Stomach (tissue), 9 donors: ENCODE data around the gene EME2. TPM values are rescaled to one million over a fixed set of nuclear protein-coding genes. Genes with fewer than 3 reads are reported as not detected.

ENCODE experiments used
- DNase-seq, 2 donors: peaks; one replicate each; pipeline versions ENCODE4 v3.0.0 to v3.0.0-alpha.2; 2013 to 2019
- H3K27ac ChIP-seq, 5 donors: fragments of 200-600 bp in 4 of 5; sonication (generic) in 4 of 5; one replicate each; pipeline ENCODE4 v1.5.1; 2013 to 2019; ENCODE audit warnings: mild to moderate bottlenecking in 1 of 5, moderate library complexity in 1 of 5
- H3K27me3 ChIP-seq, 3 donors: fragments of 200-600 bp; sonication (generic); one replicate each; pipeline ENCODE4 v1.5.1; 2017 to 2019; ENCODE audit warnings: mixed run types in 1 of 3
- H3K36me3 ChIP-seq, 4 donors: fragments of 200-600 bp; sonication (generic); 1 replicate in 3 of 4; 2 replicates in 1 of 4; pipeline ENCODE4 v1.5.1; 2016 to 2019
- H3K4me1 ChIP-seq, 4 donors: fragments of 200-600 bp; sonication (generic); one replicate each; pipeline ENCODE4 v1.5.1; 2016 to 2019
- H3K4me3 ChIP-seq, 4 donors: fragments of 200-600 bp; sonication (generic) in 3 of 4; one replicate each; pipeline ENCODE4 v1.5.1; 2016 to 2019; ENCODE audit warnings: mild to moderate bottlenecking in 1 of 4
- H3K9me3 ChIP-seq, 4 donors: fragments of 200-600 bp; sonication (generic); one replicate each; pipeline ENCODE4 v1.5.1; 2016 to 2019
- EP300 ChIP-seq: sonication (generic); formaldehyde crosslinking; IDR thresholded peaks from one replicate; pipeline ENCODE4 v1.6.1; 2017; ENCODE audit warnings: antibody characterized with exemption
- POLR2A ChIP-seq, 4 donors: fragments of 450-650 bp; IDR thresholded peaks; one replicate each; pipeline ENCODE4 v1.6.1; 2016; ENCODE audit warnings: antibody characterized with exemption in 4 of 4, control low read depth in 2 of 4, mild to moderate bottlenecking in 1 of 4, moderate library complexity in 1 of 4
- POLR2AphosphoS5 ChIP-seq, 3 donors: sonication (generic); formaldehyde crosslinking; IDR thresholded peaks; one replicate each; pipeline ENCODE4 v1.6.1; 2016; ENCODE audit warnings: antibody characterized with exemption in 3 of 3
- WGBS, 5 donors: extraction: QIAGEN DNeasy Blood & Tissue Kit in 3 of 5; methylation state at CpG; one replicate each; pipeline versions ENCODE4 v1.1.5 to v1.1.7; 2013 to 2018; 5-methylcytosine and 5-hydroxymethylcytosine counted together
- intact Hi-C: fragments of 100-400 bp; cut with DNase I; formaldehyde crosslinking; loops from one replicate; pipeline ENCODE4 v1.15.1; 2023; ENCODE audit warnings: low total_unique reads
- polyA plus RNA-seq, 3 donors: library from polyadenylated mRNA; stranded (reverse); fragments of 200-250 nt; gene quantifications; one replicate each; pipeline ENCODE4 v1.2.3, GENCODE V29; 2013
- total RNA-seq, 5 donors: library from RNA; depleted of rRNA; stranded (reverse); fragments of >200 nt; gene quantifications; one replicate each; pipeline versions ENCODE4 v1.1.0 to v1.2.3, GENCODE V29; 2014 to 2016
- TF ChIP-seq, protein P1 (sequence below), 7 experiments: fragments of 450-650 bp in 4 of 7; fragments of 200-600 bp in 3 of 7; sonication (generic) in 3 of 7; IDR thresholded peaks; one replicate each; pipeline ENCODE4 v1.5.1; 2016 to 2019; ENCODE audit warnings: antibody characterized with exemption in 7 of 7, control low read depth in 2 of 7, mild to moderate bottlenecking in 1 of 7
- donor health status: healthy with polysubstance abuse.
- donor health status: Bipolar disorder and iron deficiency.
- donor health status: healthy.

The EME2 gene
- total and polyA plus RNA-seq, 8 donors, result 2.6 to 94.1 (median 13.3) TPM

DNA sequence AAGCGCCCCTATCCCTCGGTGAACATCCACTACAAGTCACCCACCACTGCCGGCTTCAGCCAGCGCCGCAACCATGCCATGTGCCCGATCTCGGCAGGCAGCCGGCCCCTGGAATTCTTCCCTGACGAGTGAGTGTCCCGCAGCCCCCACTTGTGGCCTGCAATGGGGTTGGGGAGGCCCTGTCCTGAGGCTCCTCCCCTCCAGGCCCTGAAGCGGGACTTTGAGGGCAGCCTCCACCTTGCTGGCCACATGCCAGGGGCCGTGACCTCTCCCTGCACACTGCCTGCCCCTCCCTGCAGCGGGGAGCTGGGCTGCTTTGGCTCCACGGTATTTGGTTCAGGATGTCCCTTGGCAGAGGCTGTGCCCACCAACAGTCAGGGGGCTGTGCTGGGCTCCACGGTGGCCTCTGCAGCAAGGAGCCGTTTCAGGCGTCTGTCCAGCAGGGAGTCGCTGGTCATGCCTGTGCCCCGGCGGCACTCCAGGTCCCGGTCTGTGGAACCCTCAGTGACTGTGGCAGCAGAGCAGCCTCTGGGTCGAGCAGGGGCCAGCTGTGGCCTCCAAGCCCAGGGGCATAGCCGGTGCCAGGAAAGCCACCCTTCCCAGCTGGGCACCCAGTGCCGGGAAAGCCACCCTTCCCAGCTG, 9.6 kb upstream of the EME2 start:
- intact Hi-C loops, result no loop called here
- WGBS, 5 donors, result 61 to 85% (median 72%) methylated on average over 11 to 24 of the region's 24 CpGs

DNA sequence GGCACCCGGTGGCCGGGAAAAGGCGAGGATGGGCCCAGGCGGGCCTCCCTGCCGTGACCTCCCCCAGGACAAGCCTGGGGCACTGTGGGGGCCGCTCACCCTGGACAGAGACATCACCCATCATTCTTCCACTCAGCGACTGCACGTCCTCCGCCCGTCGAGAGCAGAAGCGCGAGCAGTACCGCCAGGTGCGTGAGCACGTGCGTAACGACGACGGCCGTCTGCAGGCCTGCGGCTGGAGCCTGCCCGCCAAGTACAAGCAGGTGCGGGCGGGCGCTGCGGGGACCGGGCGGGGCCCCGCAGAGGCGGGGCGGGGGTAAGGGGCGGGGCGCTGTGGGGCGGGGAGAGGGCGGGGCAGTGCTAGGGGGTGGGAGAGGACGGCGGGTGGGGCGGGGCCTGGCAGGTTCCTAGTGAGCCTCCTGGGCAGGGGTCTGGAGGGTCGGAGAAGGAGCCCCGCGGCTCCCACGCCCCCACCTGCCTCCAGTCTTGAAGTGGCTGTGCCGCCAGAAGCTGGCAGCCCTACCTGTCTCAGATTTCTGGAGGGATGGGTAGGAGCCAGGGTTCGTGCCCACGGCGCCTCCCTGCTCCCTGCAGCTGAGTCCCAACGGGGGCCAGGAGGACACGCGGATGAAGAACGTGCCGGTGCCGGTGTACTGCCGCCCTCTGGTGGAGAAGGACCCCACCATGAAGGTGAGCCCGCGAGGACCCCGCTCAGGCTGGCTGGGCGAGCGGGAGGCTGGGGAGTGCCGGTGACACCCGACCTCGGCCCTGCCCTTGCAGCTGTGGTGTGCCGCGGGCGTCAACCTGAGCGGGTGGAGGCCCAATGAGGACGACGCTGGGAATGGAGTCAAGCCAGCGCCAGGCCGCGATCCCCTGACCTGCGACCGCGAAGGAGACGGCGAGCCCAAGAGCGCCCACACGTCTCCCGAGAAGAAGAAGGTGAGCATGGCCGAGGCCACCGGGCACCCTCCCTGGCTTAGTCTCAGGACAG, 8.8 kb upstream of the EME2 start:
- no peak for TF ChIP-seq POLR2AphosphoS5 (IDR thresholded peaks at IDR 0.05)
- TF ChIP-seq, protein P1, sequence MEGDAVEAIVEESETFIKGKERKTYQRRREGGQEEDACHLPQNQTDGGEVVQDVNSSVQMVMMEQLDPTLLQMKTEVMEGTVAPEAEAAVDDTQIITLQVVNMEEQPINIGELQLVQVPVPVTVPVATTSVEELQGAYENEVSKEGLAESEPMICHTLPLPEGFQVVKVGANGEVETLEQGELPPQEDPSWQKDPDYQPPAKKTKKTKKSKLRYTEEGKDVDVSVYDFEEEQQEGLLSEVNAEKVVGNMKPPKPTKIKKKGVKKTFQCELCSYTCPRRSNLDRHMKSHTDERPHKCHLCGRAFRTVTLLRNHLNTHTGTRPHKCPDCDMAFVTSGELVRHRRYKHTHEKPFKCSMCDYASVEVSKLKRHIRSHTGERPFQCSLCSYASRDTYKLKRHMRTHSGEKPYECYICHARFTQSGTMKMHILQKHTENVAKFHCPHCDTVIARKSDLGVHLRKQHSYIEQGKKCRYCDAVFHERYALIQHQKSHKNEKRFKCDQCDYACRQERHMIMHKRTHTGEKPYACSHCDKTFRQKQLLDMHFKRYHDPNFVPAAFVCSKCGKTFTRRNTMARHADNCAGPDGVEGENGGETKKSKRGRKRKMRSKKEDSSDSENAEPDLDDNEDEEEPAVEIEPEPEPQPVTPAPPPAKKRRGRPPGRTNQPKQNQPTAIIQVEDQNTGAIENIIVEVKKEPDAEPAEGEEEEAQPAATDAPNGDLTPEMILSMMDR (IDR thresholded peaks at IDR 0.05), result peak in 1 of 7 experiments; percentile 18
- no peaks in the 10 kb centered on the region for H3K9me3 ChIP-seq
- DNase-seq, result peak in 1 of 2 donors; percentile 75
- H3K27me3 ChIP-seq, result no peaks in the 10 kb centered on the region
- no peak overlapping the region for H3K27ac ChIP-seq
- H3K4me1 ChIP-seq, result peaks cover 0 to 24% (median 8%) of the 10 kb centered on the region in 4 donors
- WGBS, 5 donors, result 68 to 75% (median 72%) methylated on average over 30 to 81 of the region's 81 CpGs
- no peak overlapping the region for H3K4me3 ChIP-seq
- H3K36me3 ChIP-seq, result peaks cover 81 to 100% (median 100%) of the 10 kb centered on the region in 4 donors
- intact Hi-C loops, result no loop called here

More for the DNA sequence above, 9.6 kb upstream of the EME2 start:
- TF ChIP-seq, protein P1 (IDR thresholded peaks at IDR 0.05), result no peak
- TF ChIP-seq EP300 (no peak), POLR2A (IDR thresholded peaks at IDR 0.05) (no peak)
- Histone ChIP-seq H3K36me3 (peaks cover 73 to 100% (median 100%) of the 10 kb centered on the region in 4 donors), H3K9me3 (no peaks in the 10 kb centered on the region), H3K4me3 (no peak overlapping the region), H3K27ac (no peak overlapping the region), H3K4me1 (peaks cover 0 to 20% (median 6%) of the 10 kb centered on the region in 4 donors), H3K27me3 (no peaks in the 10 kb centered on the region)
- DNase-seq, result peak; percentile 42 to 48

DNA sequence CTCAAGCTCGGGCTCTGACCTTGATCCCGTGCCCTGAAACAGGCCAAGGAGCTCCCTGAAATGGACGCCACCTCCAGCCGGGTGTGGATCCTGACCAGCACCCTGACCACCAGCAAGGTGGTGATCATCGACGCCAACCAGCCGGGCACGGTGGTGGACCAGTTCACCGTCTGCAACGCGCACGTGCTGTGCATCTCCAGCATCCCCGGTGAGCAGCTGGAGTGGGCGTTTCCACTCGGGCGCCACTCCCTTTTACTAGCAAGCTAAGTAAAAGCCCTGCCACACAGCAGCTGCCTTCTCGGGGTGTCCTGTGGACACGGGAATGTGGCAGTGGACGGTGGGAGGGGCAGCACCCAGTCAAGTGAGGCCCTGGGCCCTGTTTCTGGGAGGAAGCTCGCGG, 7.6 kb upstream of the EME2 start:
- Histone ChIP-seq H3K27ac (no peak overlapping the region), H3K9me3 (no peaks in the 10 kb centered on the region), H3K27me3 (no peaks in the 10 kb centered on the region), H3K4me1 (peaks cover 4 to 35% (median 15%) of the 10 kb centered on the region in 4 donors), H3K36me3 (peaks cover 79 to 100% (median 98%) of the 10 kb centered on the region in 4 donors), H3K4me3 (no peak overlapping the region)
- TF ChIP-seq, protein P1 (IDR thresholded peaks at IDR 0.05), result no peak
- no peak for TF ChIP-seq POLR2AphosphoS5 (IDR thresholded peaks at IDR 0.05)
- no peak for TF ChIP-seq POLR2A (IDR thresholded peaks at IDR 0.05)
- no peak for TF ChIP-seq EP300
- WGBS, 5 donors, result 89 to 94% (median 91%) methylated on average over 9 to 21 of the region's 21 CpGs
- no peak for DNase-seq
- intact Hi-C loops, result no loop called here

DNA sequence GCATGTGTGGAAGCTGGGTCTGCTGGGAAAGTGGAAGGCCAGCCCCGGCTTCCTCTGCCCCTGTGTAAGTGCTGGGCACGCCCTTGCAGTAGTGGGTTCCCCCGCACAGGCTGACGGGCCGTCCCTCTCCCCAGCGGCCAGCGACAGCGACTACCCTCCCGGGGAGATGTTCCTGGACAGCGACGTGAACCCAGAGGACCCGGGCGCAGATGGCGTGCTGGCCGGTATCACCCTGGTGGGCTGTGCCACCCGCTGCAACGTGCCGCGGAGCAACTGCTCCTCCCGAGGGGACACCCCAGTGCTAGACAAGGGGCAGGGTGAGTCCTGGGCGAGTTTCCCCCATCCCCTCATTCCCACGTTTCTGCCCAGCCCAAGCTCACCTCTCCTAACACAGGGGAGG, 6.8 kb upstream of the EME2 start:
- Histone ChIP-seq H3K9me3 (no peaks in the 10 kb centered on the region), H3K4me1 (peaks cover 12 to 44% (median 24%) of the 10 kb centered on the region in 4 donors), H3K4me3 (no peak overlapping the region), H3K27ac (no peak overlapping the region), H3K27me3 (no peaks in the 10 kb centered on the region), H3K36me3 (peaks cover 72 to 92% (median 90%) of the 10 kb centered on the region in 4 donors)
- TF ChIP-seq POLR2AphosphoS5 (IDR thresholded peaks at IDR 0.05) (no peak), EP300 (no peak)
- TF ChIP-seq, protein P1 (IDR thresholded peaks at IDR 0.05), result no peak
- intact Hi-C loops, result no loop called here
- no peak for DNase-seq
- WGBS, 5 donors, result 88 to 95% (median 93%) methylated on average over 7 to 22 of the region's 22 CpGs
